Stimulated activated CD8-positive, alpha-beta memory T cell treated with anti-CD3 and anti-CD28 coated beads, Interleukin-12 subunit alpha, Interleukin-12 subunit beta, amount 100 ng/mL, for 1 hour (primary cell): ENCODE results near the gene ECSIT.

Experiments
- DNase-seq: peaks from one replicate; pipeline ENCODE4 v3.0.0-alpha.2; 2020; ENCODE audit warnings: low read depth

Gene ECSIT

DNA sequence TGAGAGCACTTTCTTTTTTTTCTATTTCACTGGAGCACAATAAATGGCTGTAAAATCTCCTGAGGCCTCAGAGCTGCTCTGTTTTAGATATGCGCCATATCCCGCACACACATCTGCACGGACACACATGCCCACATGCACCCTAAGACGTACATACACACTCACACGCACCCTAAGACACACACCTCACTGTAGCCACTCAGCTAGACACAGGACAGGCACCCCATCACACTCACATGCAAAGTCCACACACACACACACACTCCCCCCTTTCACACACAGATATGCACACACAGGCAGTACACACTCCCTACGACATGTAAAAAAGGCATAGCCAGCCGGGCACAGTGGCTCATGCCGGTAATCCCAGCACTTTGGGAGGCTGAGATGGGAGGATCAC is 21.3 kb upstream of the ECSIT start:
- DNase-seq: no peak

DNA sequence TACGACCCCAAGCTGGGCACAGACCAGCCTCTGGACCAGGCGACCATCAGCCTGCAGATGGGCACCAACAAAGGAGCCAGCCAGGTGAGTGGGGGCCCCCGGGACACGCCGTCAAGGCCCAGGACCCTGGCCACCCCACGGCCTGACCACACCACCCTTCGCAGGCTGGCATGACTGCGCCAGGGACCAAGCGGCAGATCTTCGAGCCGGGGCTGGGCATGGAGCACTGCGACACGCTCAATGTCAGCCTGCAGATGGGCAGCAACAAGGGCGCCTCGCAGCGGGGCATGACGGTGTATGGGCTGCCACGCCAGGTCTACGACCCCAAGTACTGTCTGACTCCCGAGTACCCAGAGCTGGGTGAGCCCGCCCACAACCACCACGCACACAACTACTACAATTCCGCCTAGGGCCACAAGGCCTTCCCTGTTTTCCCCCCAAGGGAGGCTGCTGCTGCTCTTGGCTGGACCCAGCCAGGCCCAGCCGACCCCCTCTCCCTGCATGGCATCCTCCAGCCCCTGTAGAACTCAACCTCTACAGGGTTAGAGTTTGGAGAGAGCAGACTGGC is 20.5 kb upstream of the ECSIT start:
- no peak for DNase-seq

DNA sequence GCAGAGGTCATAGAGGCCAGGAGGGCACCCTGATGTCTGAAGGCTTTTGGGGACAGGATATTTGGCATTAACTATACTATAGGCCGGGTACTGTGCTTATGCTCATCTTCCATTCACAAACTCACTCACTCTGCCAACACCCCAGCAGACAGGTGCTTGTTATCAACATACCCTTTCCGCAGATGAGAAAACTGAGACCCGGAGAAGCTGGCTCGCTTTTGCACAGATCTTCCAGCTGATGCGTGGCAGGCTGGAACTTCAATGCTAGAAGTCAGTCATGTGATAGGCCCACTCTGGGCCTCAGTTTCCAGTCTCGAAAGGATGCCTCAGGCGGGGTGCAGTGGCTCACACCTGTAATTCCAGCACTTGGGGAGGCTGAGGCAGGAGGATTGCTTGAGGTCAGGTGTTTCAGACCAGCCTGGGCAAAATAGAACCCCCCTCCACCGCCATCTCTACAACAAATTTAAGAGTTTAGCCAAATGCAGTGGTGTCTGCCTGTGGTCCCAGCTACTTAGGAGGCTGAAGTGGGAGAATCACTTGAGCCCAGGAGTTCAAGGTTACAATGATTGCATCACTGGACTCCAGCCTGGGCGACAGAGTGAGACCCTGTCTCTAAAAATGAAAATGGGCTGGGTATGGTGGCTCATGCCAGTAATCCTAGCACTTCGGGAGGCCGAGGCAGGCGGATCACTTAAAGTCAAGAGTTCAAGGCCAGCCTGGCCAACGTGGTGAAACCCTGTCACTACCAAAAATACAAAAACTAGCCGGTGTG is 19.2 kb upstream of the ECSIT start:
- no peak for DNase-seq

DNA sequence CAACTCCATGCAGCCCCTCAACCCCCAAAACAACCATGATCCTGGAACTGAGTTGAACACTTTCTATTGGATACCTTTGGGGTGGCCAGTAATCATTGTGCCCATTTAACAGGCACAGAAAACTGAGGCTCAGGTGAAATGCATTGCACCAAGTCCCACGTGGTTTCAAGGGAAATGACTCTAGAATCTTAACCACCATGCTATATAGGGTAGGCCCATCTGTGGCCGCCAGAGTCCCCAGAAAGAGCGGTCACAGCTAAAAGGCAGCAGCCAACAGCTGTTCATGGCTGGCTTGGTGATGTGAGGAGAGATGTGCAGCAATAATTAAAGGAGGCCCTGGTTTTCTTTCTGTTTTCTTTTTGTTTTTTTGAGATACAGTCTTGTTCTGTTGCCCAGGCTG is 12.3 kb upstream of the ECSIT start:
- no peak for DNase-seq

DNA sequence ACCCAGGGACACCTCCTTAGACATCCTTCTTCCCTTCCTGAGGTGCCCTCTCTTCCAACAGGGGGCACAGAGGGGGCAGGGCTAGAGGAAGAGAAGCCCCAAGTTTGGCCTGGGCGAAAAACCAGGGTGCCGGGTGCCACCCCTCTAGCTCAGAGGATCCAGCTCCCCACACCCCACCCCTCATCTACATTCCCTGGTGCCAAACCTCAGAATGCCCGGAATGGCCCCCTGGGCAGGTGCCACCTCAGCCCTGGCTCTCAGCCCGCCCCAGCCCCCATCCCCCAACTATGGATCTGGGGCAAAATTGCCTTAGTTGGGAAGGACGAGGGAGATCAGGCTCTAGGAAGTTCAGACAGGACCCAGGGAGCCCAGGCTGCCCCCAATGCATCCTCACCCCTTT is 11.7 kb upstream of the ECSIT start:
- no peak for DNase-seq

DNA sequence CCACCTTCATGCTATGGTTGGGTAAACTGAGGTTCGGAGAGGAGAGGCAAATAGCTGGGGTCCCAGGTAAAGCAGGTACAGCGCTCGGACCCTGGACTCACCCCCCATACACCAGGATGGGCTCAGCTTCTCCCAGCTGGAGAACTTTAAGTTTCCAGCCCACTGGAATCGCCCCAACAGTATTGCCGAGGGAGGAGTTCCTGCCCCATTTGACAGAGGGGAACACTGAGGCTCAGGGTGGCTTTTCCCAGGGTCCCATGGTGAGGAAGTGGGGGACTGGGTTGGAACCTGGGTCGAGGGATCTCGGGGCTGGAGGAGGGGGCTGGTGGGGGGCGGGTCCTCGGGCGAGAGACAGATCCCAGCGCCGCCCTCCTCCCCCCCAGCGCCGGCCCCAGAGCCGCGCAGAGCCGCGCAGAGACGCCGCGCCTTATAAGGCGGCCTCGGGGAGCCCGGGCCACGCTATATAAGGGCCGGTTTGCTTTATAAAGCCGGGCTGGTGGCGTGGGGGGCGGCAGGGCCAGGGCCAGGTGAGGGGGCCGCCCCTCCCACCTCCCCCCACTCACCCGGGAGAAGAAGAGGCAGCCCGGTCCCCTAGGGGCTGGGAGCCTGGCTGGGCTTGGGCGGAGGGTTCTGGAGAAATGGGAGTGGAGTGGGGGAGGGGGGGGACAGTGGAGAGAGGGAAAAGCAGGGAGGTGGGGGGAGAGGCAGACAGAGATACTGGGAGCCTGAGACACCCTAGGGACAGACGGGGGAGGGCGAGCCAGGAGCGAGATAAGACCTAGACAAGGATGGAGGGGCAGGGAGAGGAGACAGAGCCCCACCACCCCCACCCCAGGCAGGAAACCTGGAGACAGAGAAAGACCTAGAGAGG is 10.8 kb upstream of the ECSIT start:
- no peak for DNase-seq

DNA sequence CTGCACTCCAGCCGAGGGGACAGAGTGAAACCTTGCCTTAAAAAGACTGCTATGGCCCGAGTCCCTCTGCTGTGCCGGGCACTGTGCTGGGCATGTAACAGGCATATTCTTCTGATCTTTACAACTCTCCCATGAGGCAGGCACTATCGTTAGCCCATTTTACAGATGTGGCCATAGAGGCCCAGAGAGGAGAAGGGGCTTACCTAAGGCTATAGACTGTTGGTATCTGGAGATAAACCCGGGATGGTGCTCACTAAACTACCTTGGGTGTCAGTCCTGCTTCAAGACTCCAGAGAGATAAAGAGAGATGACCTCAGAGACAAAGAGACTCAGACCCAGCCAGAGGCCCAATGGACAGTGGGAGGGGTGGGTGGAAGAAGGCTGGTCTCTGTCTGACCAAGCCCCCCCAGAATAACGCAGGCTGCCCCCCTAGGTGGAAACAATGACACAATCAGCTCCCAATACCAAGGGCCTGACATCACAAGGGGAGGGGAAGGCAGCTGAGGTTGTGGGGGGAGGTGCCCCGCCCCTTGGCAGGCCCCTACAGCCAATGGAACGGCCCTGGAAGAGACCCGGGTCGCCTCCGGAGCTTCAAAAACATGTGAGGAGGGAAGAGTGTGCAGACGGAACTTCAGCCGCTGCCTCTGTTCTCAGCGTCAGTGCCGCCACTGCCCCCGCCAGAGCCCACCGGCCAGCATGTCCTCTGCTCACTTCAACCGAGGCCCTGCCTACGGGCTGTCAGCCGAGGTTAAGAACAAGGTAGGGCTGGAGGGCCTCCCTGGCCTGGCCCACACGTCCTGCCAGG is 9.5 kb upstream of the ECSIT start, which contains the start of gene CNN1:
CNN1 (plus strand) TSS at position 620 of the 805 bp plus-strand sequence; CDS start at position 697, 77 bp downstream.
- DNase-seq: no peak

DNA sequence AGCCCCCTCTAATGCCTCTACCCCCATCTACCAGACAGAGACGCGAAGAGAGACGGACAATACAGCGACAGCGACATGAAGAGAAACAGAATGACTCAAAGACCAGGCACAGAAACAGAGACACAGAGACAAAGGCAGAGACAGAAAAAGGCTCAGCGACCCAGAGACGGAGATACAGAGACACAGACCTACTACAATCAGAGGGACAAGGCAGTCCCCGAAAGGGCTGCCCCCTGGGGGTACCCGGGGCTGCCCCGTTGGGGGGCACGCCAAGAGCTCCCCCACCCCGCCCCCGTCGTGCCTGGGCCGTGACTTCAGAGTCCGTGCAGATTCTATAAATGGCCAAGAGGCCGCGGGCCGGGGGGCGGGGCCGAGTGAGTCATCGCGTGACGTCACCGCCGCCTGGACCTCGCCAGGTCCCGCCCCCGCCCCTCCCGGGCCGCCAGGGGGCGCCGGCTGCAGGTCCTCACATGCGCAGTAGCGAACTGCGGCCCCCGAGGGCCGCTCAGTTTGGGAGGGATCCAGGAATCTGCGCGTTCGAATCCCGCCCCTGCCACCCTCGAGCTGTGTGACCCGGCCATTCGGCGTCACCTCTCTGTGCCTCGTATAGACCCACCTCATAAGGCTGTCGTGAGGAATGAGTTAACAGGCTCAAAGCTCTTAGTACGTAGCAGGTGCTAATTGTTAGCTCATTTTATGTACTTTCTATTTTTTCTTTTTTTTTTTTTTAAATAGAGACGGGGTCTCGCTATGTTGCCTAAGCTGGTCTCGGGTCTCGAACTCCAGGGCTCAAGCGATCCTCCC is 7.1 kb upstream of the ECSIT start:
- DNase-seq: peak; percentile 69

DNA sequence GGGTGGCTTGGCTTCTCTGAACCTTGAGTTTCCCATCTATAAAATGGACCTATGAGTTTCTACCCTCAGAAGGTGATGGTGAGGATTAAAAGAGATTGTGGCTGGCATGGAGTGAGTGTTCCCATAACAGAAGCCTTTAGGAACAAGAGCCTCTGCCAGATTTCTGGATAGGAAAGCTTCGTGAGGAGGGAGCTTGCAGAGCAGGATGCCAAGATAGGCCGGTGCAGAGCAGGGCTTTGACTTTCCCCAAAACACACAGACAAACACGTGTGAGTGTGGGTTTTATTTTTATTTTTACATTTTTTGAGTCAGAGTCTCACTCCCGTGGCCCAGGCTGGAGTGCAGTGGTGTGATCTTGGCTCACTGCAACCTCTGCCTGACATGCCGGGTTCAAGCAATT is 6.0 kb upstream of the ECSIT start:
- no peak for DNase-seq

DNA sequence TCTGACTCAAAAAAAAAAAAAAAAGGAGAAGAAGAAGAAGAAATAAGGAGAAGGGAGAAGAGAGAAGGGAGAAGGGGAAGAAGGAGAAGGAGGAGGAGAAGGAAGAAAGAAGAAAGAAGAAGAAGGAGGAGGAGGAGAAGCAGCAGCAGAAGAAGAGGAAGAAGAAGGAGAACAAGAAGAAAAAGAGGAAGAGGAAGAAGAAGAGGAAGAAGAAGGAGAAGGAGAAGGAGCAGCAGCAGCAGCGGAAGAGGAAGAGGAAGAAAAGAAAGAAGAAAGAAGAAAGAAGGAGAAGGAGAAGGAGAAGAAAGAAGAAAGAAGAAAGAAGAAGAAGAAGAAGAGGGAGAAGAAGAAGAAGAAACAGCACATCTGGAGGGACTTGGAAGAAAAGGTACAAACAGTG is 5.6 kb upstream of the ECSIT start:
- no peak for DNase-seq

DNA sequence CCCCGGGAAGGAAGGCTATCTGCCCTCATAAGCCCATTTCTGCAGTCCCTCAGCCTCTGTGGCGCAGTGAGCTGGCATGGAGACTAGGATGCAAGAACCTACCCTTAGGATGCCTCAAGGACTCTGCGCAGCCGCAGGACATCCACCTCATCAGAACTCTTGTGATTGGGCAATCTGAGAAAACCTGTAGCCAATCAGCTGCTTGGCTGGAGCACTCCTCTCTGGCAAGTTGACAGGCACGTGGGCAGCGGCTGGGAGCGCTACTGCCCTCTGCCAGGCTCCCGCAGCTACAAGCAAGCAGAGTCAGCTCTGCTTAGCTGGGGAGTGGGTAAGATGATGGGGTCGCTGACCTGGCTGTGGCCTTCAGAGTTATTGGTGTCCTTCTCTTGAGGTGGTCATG is 1.5 kb upstream of the ECSIT start:
- DNase-seq: no peak

DNA sequence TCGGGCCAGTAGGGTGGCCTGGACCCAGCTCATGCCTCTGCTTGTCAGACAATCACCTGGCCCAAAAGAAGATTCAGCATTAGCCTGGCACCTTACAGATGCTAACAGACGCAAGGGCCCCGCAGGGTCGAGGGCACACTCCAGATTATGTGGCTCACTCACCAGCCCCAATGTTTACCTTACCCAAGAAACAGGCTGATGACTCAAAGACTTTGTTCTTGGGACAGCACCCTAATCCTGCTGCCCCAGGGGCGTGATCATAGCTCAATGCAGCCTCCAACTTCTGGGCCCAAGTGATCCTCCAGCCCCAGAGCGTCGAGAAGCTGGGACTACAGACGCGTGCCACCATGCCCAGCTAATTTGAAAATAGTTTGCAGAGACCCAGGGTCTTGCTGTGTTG is 9.8 kb downstream of the ECSIT start:
- DNase-seq: no peak

DNA sequence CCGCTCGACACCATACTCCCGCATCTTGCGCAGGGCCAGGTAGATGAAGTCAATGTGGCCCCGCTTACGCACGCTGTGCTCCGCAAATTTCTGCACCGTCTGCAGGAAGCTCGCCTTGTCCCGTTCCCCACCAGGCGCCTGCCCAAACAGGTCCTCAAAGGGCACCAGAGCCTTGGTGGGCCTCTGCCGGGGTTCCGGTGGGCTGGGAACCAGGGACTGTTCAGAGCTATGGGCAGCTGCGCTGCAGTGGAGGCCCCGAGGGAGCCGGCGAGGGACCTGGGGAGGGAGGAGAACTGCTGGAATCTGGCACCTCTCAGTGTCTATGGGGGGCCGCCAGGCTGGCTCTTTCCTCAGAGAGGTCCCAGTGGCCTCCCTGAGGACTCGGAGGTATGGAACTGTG is 15.0 kb downstream of the ECSIT start:
- DNase-seq: no peak

DNA sequence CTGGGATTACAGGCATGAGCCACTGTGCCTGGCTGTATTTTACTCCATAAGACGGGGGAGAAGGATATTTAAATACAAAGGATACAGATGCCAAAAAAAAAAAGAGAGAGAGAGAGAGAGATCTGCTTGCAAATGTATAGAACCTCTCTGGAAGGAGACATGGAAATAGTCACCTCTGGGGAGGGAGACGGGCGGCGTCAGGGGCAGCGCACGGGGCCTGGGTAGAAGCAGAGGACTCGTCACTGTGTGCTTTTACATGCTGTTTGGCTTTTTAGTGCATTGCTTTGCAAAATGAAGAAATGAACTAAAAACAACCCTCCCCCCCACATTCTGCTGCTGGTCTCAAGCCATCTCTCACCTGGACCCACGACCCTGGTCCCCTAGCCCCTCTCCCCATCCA is 18.5 kb downstream of the ECSIT start:
- DNase-seq: no peak

DNA sequence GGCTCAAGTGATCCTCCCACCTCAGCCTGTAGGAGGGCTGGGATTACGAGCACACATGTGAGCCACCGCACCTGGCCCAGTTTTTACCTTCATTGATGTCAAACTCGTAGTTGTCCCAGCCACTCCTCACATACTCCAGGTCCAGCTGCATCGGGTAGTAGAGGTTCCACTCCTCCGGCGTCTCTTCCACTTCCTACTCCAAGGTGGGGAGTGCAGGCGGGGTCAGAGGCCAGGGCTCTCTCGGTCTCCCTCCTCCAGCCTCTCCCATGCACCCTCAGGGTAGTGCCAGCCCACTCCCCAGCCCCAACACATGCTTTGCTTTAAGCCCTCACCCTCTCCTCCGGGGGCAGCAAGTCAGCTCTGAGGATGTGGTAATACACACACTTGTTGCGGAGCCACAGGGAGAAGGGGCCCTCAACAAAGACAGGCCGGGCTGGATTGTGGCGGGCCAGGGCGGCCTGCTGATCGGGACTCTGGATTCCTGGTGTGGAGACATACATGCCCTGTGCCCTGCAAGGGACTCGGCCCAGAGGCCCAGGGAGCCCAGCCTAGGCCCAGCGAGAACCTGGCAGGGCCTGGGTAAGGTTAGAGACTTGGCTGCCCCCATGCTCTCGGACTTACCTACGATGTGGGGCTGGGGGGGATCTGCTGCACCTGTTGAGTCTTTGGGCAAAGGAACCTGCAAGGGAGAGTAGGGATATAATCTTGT is 21.4 kb downstream of the ECSIT start:
- DNase-seq: no peak

DNA sequence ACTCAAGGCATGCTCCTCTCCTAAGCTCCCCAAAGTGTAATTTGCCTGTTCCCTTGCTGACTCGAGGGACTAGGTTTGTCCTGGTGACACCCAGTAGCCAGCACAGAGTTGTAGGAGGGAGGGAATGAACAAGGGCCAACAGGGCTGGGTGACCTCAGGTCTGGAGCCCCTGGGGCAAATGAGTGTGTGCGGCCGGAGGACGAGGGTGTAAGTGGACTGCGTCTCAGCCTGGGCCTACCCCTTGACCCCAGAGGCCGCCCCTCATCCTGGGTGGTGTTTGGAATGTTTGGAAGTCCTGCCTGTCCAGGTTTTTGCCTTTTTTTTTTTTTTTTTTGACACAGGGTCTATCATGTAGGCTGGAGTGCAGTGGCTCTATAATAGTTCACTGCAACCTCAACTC is 22.0 kb downstream of the ECSIT start:
- no peak for DNase-seq

DNA sequence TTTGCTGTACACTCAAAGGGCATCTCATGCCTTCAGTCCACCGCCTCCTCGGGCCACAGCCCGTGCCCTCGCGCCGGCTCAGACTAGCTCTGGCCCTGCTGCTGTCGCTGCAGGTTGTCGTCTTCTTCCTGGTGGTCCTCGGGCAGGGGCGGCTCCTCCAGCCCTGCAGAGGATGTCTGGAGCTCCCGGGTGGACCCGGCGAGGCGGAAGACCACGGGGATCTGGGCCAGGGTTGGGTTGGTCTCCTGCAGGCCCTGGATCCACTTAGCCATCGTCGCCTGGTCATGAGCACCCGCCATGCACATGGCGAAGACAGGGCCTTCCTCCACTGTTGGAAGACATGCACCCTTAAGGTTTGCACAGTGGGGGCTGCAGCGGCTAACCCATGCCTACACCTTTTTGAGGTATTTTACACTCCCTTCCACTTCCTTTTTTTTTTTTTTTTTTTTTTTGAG is 22.8 kb downstream of the ECSIT start:
- no peak for DNase-seq

DNA sequence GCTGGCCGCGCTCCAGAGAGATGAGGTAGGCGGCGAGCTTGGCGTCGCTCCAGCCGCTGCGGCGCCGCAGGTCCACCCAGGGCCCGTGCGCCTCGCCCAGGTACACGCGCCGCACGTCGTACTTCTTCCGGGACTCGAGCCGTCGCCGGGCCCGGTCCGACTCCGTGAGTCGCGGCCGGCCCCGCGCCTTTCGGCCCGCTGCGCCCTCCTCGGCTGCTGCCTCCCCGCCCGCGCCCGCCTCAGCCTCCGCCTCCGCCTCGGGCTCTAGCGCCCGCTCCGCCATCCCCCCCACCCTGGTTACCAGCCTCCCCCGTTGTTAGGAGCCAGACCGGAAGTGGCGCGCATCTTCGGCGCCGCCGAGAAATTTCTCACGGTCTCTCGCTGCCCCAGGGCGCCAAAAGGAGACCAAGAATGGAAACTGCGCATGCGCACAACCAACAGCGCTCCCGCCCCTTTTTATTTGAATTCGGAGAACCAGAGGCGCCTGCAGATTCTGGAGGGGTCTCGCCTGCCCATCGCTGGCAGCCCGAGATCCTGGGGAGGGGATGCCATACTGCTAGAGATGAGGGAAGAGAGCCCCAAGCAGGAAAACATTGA is 23.3 kb downstream of the ECSIT start, which contains the start of gene ZNF653:
ZNF653 (minus strand) TSS at position 336 of the 597 bp plus-strand sequence; CDS start at position 283, 53 bp downstream.
- peak; percentile 96 for DNase-seq

DNA sequence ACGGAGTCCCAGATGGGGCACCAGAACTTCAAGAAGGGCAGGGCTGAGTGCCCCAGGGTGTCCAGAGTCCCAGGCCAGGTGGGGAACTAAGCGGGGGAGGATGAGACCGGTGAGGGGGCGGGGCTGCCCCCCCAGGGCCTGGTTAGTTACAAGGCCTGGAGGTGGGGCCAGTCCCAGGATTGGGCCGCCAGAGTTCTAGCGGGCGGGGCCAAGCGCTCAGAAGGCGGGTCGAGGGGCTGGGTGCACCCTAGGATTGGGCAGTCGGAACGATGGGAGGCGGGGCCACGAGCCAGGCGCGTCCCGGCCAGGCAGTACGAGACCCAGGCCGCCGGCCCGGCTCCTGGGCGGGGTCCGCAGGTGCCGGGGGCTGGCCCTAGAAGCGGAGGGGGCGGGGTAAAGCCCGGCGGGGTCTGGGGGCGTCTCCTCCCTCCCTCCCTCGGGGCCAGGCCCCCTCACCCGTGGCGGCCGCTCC is 23.9 kb downstream of the ECSIT start:
- DNase-seq: peak; percentile 92

DNA sequence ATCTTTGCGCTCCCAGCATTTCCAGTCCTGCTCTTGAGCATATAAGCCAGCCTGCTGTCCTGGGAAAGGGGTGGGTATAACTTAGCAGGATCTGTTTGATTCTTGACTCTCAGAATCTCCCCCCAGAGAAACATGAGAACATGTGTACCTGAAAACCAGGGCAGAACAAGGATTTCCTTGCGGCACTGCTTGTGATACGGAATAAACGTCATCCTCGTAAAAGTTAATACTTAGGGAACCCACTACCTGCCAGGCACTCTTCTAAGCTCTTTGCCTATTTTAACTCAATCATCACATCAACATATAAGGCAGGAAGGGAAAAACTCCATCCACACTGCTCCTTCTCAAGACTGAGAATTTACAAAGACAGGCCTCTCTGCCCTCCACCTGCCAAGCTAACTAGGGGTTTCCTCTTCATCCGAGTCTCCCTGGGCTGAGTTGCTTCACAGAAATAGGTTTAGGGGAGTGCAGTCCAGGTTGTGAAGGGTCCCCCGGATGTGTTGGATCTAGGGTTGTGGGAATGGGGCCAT is 24.4 kb downstream of the ECSIT start:
- DNase-seq: no peak
